Type B pancreatic cell (in vitro differentiated cells): ENCODE data around the gene IFT74. TPM values are rescaled to one million over a fixed set of nuclear protein-coding genes. Genes with fewer than 3 reads are reported as not detected.

Experiments used
- DNase-seq: peaks from one replicate; pipeline ENCODE4 v3.0.0; 2021; ENCODE audit warnings: mixed read lengths; ENCODE audit not compliant: unreplicated experiment; ENCODE audit errors: extremely low spot score
- H3K27ac Mint-ChIP-seq: 2 replicates; pipeline ENCODE4 v1.8.0; 2021; ENCODE audit warnings: mild to moderate bottlenecking, mixed read lengths
- H3K27me3 Mint-ChIP-seq: 2 replicates; pipeline ENCODE4 v1.8.0; 2021; ENCODE audit warnings: mixed read lengths
- H3K36me3 Mint-ChIP-seq: 2 replicates; pipeline ENCODE4 v1.8.0; 2021; ENCODE audit warnings: mixed read lengths
- H3K4me1 Mint-ChIP-seq: one replicate; pipeline ENCODE4 v1.8.0; 2021; ENCODE audit warnings: mixed read lengths; ENCODE audit not compliant: unreplicated experiment
- H3K4me3 Mint-ChIP-seq: 2 replicates; pipeline ENCODE4 v1.8.0; 2021; ENCODE audit warnings: mild to moderate bottlenecking, mixed read lengths
- H3K9me3 Mint-ChIP-seq: 2 replicates; pipeline ENCODE4 v1.8.0; 2021; ENCODE audit warnings: mixed read lengths
- long read RNA-seq: library from polyadenylated mRNA; unstranded; transcript quantifications from one replicate; pipeline ENCODE4 v2.0.0, GENCODE V29; 2020
- total RNA-seq: library from RNA; stranded (reverse); gene quantifications from 2 replicates; pipeline ENCODE4 v1.2.1, GENCODE V29; 2021; ENCODE audit warnings: low replicate concordance
- TF ChIP-seq, protein P1 (sequence below): fragments of 200-600 bp; sonication (generic); conservative IDR thresholded peaks from 2 replicates; pipeline ENCODE4 v1.5.0; 2021; ENCODE audit warnings: antibody characterized with exemption, mild to moderate bottlenecking

The IFT74 gene
- total RNA-seq = 15.5 and 19.3 TPM in 2 replicates
- long read RNA-seq, transcript IFT74-201 (20 exons, 2,160 nt) = major isoform, 25 of 51 reads
- long read RNA-seq, partial matches to known transcripts = 20 of 51 reads
- long read RNA-seq, other reads (novel, unspliced or antisense) = 6 of 51 reads

DNA sequence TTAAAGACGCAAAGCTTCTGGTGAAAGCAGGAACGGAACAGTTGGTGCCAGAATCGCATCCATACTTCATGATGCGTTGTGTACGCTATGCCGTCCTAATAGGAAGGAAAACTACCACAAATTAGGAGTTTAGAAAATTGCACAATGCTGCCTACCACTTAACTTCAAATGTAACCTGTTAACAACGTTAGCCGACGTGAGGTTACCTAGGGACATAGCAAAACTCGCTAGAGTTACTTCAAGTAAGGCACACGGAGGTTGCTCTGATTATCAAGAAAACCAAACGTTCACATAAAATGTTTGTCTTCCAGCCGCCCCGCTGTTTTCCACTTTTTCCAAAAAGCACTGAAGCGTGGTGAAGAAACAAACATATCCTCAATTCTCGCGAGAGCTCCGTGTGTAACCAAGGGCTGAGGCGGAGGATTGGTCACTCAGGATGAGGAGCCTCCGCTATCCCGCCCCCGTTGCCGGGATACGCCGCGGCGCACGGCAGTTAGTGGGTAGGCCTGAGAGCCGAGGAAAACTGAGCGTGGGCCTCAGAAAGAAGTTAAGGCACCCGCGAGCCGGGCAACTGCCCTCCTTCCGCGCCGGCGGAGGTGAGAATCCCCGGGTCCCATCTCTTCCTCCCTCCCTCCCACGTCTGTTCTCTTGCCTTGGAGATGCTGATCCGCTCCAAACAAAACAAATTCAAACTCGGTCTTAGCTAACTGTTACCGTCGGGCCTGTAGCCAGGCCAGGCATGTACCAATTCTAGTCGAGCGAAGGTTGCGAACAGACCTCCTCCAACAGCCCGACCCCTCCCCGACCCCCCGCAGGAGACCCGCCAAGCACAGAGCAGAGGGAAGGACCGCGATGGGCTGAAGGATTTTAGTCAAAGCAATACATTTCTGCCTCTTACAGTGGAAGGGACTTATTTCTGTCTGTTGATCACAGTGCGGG is at the start of gene IFT74:
TSS of gene IFT74 (plus strand) at position 492 of the 939 bp plus-strand sequence. CDS start 5,556 bp downstream, outside the sequence.
- Mint-ChIP-seq H3K27ac (peak within 1 kb of the TSS; percentile 98), H3K9me3 (no peaks in the 10 kb centered on the region), H3K27me3 (no peaks in the 10 kb centered on the region), H3K4me1 (peaks cover 17% of the 10 kb centered on the region), H3K36me3 (no peaks in the 10 kb centered on the region), H3K4me3 (peak within 1 kb of the TSS; percentile 97)
- TF ChIP-seq, protein P1, sequence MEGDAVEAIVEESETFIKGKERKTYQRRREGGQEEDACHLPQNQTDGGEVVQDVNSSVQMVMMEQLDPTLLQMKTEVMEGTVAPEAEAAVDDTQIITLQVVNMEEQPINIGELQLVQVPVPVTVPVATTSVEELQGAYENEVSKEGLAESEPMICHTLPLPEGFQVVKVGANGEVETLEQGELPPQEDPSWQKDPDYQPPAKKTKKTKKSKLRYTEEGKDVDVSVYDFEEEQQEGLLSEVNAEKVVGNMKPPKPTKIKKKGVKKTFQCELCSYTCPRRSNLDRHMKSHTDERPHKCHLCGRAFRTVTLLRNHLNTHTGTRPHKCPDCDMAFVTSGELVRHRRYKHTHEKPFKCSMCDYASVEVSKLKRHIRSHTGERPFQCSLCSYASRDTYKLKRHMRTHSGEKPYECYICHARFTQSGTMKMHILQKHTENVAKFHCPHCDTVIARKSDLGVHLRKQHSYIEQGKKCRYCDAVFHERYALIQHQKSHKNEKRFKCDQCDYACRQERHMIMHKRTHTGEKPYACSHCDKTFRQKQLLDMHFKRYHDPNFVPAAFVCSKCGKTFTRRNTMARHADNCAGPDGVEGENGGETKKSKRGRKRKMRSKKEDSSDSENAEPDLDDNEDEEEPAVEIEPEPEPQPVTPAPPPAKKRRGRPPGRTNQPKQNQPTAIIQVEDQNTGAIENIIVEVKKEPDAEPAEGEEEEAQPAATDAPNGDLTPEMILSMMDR = no peak
- DNase-seq = peak; percentile 97

DNA sequence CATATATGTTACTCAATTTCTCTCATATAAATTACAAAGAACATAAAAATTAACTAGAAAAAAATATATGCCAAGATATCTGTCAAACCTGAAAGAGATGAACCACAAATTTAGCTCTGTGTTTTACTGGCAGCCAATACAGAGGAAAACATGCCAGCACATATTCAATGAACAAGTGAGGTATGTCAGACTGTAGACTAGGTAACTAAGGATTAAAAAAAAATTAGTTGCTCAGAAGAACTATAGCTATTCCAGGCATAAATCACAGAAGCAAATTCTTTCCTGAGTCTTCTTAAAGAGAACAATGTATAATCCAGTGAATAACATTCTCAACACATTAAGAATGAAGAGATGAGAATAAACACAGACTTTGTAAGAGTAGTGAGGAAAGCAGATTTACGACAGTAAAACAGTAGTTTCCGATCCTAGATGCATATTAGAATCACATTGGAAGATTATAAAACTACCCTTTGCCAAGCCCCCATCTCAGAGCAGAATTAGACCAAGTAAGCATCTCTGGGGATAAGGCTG is 43.0 kb upstream of the IFT74 start:
- peaks cover 35% of the 10 kb centered on the region for H3K36me3 Mint-ChIP-seq

DNA sequence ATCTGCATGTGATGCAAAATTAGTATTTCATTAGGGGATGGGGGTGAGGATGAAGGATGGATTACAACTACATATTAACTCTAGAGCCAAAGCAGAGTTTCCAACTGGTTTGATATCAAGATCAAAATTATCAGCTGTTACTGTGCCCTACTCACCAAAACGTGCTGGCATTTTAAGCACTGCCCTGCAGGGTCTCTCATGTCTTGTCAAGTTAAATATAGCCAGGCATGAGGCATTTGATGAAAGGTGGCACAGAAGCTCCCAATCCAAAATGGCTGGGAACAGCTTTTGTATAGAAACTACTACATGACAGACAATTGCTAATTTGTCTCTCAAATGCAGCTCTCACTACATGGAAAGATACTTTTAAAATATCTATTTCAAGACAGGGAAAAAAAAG is 36.5 kb upstream of the IFT74 start:
- TF ChIP-seq, protein P1 = no peak
- Mint-ChIP-seq H3K9me3 (no peaks in the 10 kb centered on the region), H3K36me3 (peaks cover 51% of the 10 kb centered on the region), H3K4me3 (no peak overlapping the region), H3K27me3 (no peaks in the 10 kb centered on the region), H3K4me1 (no peaks in the 10 kb centered on the region), H3K27ac (no peak overlapping the region)
- DNase-seq = no peak

More for the DNA sequence above, 43.0 kb upstream of the IFT74 start:
- Mint-ChIP-seq H3K27ac (no peak overlapping the region), H3K9me3 (no peaks in the 10 kb centered on the region), H3K4me1 (no peaks in the 10 kb centered on the region), H3K27me3 (no peaks in the 10 kb centered on the region), H3K4me3 (no peak overlapping the region)
- TF ChIP-seq, protein P1 = no peak
- no peak for DNase-seq

DNA sequence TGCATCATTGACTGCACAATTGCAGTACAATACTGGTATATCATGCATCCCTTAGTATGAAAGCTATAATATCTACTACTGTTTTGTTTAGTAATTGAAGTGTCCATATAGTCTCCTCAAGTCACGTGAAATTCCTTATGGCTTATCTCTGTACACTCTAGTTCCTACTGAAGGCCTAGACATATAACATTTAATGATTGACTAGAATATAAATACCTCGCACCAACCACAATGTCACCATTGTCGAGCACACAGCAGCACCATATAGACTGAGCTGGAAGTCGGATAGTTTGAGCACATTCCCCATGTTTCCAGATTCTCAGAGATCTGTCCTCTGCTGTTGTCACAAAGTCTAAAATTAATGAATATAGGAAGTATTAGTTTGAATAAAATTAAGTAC is 30.6 kb upstream of the IFT74 start:
- H3K9me3 Mint-ChIP-seq = no peaks in the 10 kb centered on the region
- H3K27ac Mint-ChIP-seq = no peak overlapping the region
- no peaks in the 10 kb centered on the region for H3K4me1 Mint-ChIP-seq
- H3K36me3 Mint-ChIP-seq = peaks cover 39% of the 10 kb centered on the region
- DNase-seq = no peak
- TF ChIP-seq, protein P1 = no peak
- no peak overlapping the region for H3K4me3 Mint-ChIP-seq
- H3K27me3 Mint-ChIP-seq = no peaks in the 10 kb centered on the region

DNA sequence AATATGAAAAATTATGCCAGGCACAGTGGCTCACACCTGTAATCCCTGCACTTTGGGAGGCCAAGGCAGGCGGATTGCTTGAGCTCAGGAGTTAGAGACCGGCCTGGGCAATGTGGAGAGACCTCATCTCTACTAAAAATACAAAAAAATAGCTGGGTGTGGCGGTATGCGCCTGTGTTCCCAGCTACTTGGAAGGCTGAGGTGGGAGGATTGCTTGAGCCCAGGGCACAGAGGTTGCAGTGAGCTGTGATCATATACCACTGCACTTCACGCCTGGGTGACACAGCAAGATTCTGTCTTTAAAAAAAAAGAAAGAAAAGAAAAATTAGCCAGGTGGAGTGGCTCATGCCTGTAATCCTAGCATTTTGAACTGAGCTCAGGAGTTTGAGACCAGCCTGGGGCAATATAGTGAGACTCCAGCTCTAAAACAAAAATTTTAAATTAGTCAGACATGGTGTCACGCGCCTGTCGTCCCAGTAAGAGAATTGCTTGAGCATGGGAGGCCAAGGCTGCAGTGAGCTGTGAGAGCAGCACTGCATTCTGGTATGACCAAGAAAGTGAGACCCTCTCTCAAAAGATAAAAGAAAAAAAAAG is 27.2 kb upstream of the IFT74 start:
- H3K4me1 Mint-ChIP-seq = no peaks in the 10 kb centered on the region
- H3K36me3 Mint-ChIP-seq = peaks cover 24% of the 10 kb centered on the region
- H3K27ac Mint-ChIP-seq = no peak overlapping the region
- H3K9me3 Mint-ChIP-seq = no peaks in the 10 kb centered on the region
- no peaks in the 10 kb centered on the region for H3K27me3 Mint-ChIP-seq
- DNase-seq = no peak
- TF ChIP-seq, protein P1 = no peak
- no peak overlapping the region for H3K4me3 Mint-ChIP-seq
